ENCODE results near the gene ARTN. TPM values are rescaled to one million over a fixed set of nuclear protein-coding genes. Genes with fewer than 3 reads are reported as not detected.

Gene ARTN, protein sequence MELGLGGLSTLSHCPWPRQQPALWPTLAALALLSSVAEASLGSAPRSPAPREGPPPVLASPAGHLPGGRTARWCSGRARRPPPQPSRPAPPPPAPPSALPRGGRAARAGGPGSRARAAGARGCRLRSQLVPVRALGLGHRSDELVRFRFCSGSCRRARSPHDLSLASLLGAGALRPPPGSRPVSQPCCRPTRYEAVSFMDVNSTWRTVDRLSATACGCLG
- not detected for polyA plus RNA-seq

DNA sequence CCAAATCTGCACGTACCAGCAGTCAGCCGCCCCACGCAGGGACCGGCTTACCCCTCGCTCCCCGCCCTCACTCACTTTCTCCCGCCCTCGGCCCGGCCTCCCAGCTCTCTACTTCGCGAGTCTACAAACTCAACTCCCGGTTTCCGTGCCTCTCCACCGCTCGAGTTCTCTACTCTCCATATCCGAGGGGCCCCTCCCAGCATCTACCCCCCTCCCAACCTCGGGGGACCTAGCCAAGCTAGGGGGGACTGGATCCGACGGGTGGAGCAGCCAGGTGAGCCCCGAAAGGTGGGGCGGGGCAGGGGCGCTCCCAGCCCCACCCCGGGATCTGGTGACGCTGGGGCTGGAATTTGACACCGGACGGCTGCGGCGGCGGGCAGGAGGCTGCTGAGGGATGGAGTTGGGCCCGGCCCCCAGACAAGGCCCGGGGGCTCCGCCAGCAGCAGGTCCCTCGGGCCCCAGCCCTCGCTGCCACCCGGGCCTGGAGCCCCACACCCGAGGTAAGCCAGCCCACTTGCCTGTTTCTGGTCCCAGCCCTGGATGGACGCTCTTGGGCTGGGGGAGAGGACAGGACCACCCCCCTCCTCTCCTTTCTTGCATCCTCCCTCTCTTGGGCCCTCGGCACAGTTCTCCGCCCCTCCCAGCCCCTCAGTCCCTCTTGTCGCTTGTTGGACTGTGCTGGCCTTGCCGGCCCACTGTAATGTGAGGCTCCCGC lies at the start of gene ARTN:
TSS of gene ARTN (plus strand) at position 416 of the 715 bp plus-strand sequence. CDS start 1,856 bp downstream, outside the sequence.
- Mint-ChIP-seq H3K4me3 (peak within 1 kb of the TSS in 3 of 4 donors; percentile 25 to 72 (median 51)), H3K27me3 (peaks cover 25% of the 10 kb centered on the region), H3K9me3 (no peaks in the 10 kb centered on the region), H3K27ac (peak within 1 kb of the TSS; percentile 9 to 31 (median 16)), H3K4me1 (peaks cover 0 to 8% (median 4%) of the 10 kb centered on the region in 3 donors), H3K36me3 (peaks cover 2% of the 10 kb centered on the region)

DNA sequence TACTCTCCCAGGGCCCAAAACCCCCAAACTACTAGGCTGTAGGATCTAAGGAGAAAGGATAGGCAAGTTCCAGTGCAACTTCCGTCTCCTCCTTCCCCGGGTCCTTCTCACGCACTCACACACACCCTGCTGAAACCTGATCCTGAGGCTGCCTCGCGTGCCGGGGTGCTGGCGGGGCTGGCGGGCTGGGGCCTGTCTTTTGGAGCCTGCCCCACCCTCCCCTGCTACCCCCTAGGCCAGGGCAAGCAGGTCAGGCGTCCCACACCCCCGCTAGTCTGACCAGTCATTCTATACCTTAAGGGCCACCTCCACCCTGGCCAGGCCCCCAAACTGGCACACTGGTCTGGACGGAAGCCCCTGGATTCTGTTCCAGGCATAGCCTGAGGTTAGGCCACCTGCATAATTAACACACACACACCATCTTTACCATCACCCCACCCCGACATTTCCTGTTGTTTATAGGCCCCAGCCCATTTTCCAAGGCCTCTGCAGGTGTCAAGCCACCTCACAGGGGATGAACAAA lies 48.3 kb upstream of the ARTN start:
- H3K36me3 Mint-ChIP-seq: no peaks in the 10 kb centered on the region
- H3K9me3 Mint-ChIP-seq: no peaks in the 10 kb centered on the region
- H3K4me1 Mint-ChIP-seq: no peaks in the 10 kb centered on the region
- H3K27ac Mint-ChIP-seq: no peak overlapping the region
- no peaks in the 10 kb centered on the region for H3K27me3 Mint-ChIP-seq
- no peak overlapping the region for H3K4me3 Mint-ChIP-seq

DNA sequence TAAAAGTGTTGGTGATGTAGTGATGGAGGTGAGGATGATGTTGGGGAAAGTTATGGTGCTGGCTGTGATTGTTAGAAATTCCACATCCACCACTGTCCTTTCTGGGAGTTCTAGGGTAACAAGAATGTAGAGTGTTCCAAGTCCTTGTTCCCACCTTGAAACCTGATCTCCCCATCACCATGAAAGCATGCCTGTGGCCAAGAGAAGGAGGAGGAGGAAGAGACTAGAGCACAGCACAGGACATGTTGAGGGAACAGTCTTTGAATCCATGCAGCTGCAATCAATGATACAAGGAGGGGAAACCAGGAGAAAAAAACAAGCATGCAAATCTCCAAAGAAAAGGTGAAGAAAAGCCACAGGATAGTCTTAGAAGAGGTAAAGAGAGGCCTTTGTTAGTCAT lies 45.9 kb upstream of the ARTN start:
- Mint-ChIP-seq H3K27ac (no peak overlapping the region), H3K27me3 (no peaks in the 10 kb centered on the region), H3K4me3 (no peak overlapping the region), H3K4me1 (no peaks in the 10 kb centered on the region), H3K36me3 (no peaks in the 10 kb centered on the region), H3K9me3 (no peaks in the 10 kb centered on the region)

DNA sequence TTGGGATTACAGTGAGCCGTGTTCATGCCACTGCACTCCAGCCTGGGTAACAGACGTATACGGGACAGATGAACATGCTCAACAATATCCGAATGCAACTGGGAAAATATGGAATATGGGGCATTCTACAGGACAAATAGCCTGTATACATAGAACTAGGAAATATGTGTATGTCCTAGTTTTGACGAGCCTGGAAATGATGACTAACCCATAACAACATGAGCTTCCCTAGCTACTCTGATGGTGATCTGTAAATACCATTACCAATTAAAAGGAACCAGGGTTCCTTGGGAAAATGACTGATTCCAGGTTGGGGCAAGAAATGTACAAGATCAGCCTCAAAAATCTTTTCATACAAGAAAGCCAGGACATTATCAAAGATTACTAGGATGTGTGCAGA lies 42.8 kb upstream of the ARTN start:
- H3K27ac Mint-ChIP-seq: no peak overlapping the region

DNA sequence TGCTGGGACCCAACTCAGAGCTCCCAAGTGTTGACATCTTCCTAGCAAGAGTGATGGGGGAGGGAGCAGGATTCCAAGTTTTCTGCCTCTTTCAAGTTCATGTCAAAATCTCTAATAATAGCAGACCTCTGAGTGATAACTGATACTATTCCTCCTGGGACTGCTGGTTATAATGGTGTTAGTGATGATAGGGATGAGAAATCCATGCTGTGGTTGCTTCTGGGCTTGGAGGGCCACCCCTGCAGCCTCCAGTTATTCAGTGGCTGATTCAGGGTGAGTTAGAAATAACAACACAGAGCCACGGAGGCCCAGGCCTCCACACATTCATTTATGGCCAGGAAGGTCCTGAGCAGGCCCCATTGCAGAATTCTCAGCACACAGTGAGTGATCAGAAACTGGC lies 40.6 kb upstream of the ARTN start:
- H3K27ac Mint-ChIP-seq: no peak overlapping the region
- no peaks in the 10 kb centered on the region for H3K9me3 Mint-ChIP-seq
- H3K36me3 Mint-ChIP-seq: peaks cover 10% of the 10 kb centered on the region
- H3K4me1 Mint-ChIP-seq: peaks cover 0 to 1% (median 0%) of the 10 kb centered on the region in 3 donors
- H3K27me3 Mint-ChIP-seq: no peaks in the 10 kb centered on the region
- H3K4me3 Mint-ChIP-seq: no peak overlapping the region

More for the DNA sequence above, 42.8 kb upstream of the ARTN start:
- no peaks in the 10 kb centered on the region for H3K27me3 Mint-ChIP-seq
- H3K36me3 Mint-ChIP-seq: no peaks in the 10 kb centered on the region
- no peak overlapping the region for H3K4me3 Mint-ChIP-seq
- H3K9me3 Mint-ChIP-seq: no peaks in the 10 kb centered on the region
- H3K4me1 Mint-ChIP-seq: peaks cover 0 to 1% (median 0%) of the 10 kb centered on the region in 3 donors

DNA sequence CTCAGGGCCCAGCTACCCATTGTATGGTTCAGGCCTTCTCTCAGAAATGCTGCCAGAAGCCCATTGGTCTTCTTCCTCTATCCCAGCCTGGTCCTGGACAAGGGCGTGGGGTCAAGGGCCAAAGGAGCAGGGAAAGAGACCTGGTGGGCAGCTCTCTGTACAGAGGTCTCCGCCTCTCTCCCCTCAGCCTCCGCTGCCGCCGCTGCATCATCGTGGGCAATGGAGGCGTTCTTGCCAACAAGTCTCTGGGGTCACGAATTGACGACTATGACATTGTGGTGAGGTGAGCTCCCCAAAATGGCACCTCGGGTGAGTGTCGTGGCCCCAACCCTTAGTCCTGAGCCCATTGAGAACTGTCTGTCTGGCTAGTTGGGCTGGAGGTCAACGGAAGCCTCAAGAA lies 34.6 kb upstream of the ARTN start:
- H3K27ac Mint-ChIP-seq: peak overlapping the region in 1 of 3 donors; percentile 26
- H3K9me3 Mint-ChIP-seq: no peaks in the 10 kb centered on the region
- no peaks in the 10 kb centered on the region for H3K4me1 Mint-ChIP-seq
- H3K36me3 Mint-ChIP-seq: peaks cover 21% of the 10 kb centered on the region
- no peak overlapping the region for H3K4me3 Mint-ChIP-seq
- H3K27me3 Mint-ChIP-seq: no peaks in the 10 kb centered on the region

DNA sequence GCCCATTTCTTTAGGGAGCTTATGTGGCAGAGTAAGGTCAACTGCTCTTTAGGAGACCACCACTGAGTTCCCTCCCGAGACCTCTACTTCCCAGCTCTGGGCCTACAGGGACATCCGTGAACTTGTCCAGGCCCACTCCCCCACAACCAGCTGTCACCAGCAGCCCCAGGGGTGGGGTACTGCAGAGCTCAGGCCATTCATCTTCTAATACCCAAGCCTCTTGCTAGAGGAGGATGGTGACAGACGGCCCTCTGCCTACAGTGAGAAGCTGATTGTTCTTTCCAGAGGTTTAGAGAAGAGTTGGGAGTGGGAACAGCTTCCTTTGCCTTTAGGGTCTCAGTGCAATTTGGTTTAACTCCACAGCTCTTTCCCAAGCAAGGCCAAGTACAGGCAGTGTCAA lies 33.2 kb upstream of the ARTN start:
- Mint-ChIP-seq H3K36me3 (peaks cover 21% of the 10 kb centered on the region), H3K4me3 (no peak overlapping the region), H3K27ac (no peak overlapping the region), H3K4me1 (no peaks in the 10 kb centered on the region), H3K9me3 (no peaks in the 10 kb centered on the region), H3K27me3 (no peaks in the 10 kb centered on the region)

DNA sequence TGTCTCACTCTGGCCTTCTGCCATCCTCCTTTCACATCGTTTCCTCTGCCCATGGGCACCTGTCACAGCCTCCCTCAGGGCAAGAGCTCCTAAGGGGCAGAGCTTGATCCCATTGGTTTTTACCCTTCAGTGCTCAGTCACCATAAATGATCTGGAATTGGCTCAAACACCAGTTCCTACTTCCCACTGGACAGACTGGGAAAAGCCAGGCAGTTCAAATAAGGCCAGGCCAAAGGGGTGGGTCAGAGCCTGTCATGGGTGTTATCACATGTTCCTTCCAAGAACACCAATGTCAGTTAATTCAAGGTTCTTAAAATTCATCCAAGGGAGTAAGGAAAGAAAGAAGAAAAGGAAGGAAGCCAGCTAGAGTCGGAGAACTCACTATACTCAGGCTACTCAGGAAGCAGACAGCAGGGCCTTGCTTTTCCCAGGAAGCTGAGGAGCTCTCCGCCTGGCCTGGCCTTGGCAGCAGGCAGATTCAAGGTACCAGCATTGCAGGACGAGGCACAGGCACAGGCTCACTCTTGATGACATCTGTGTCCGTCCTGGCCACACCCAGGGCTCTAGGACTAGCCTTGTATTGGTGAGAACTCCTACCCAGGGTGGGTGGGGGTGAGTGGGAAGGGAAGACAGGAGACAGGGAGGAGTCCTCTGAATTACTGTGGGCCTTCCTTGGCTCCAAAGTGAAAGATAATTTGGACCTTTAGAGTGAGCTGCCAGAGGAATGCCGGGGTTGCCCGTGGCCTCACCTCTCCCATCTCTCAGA lies 32.2 kb upstream of the ARTN start:
- H3K27ac Mint-ChIP-seq: no peak overlapping the region
- no peaks in the 10 kb centered on the region for H3K9me3 Mint-ChIP-seq
- no peak overlapping the region for H3K4me3 Mint-ChIP-seq
- peaks cover 18% of the 10 kb centered on the region for H3K36me3 Mint-ChIP-seq
- no peaks in the 10 kb centered on the region for H3K4me1 Mint-ChIP-seq
- H3K27me3 Mint-ChIP-seq: no peaks in the 10 kb centered on the region

DNA sequence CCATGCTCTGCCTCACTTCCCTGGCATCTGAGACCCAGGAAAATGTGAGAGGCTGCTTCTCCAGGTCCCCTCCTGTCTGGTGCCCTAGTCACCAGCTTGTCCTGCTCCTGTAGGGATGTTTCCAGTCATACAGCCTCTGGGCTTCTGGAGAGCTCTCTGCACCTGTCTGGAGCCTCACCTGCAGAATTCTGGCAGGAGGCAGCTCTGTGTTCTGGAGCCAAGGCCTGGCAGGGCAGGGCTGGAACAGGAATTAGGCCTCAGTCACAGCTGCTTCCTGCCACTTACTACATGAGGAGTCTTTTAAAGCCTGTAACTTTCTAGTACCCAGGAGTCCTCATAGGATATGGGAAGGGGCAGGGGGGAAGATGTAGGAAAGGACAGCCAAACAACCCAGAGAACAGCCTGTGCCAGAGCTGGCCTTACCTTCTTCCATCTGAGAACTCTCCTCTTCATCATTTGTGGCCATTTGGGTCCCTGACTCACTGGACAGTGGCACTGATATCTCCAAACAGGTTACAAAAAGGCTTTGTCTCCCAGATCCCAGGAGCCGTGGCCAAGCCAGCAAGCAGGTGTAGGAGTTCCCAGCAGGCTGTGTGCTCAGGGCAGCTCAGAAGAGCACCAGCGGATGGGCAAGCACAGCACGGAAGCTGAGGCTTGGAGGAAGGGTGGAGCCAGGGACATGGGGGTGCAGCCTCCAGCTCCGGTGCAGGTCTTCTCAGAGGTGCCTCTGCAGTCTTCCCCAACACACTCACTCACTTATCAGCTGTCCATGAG lies 31.4 kb upstream of the ARTN start:
- no peaks in the 10 kb centered on the region for H3K9me3 Mint-ChIP-seq
- H3K27me3 Mint-ChIP-seq: no peaks in the 10 kb centered on the region
- H3K27ac Mint-ChIP-seq: peak overlapping the region in 1 of 3 donors; percentile 23
- H3K4me3 Mint-ChIP-seq: no peak overlapping the region
- peaks cover 22% of the 10 kb centered on the region for H3K36me3 Mint-ChIP-seq
- peaks cover 0 to 1% (median 0%) of the 10 kb centered on the region in 3 donors for H3K4me1 Mint-ChIP-seq

DNA sequence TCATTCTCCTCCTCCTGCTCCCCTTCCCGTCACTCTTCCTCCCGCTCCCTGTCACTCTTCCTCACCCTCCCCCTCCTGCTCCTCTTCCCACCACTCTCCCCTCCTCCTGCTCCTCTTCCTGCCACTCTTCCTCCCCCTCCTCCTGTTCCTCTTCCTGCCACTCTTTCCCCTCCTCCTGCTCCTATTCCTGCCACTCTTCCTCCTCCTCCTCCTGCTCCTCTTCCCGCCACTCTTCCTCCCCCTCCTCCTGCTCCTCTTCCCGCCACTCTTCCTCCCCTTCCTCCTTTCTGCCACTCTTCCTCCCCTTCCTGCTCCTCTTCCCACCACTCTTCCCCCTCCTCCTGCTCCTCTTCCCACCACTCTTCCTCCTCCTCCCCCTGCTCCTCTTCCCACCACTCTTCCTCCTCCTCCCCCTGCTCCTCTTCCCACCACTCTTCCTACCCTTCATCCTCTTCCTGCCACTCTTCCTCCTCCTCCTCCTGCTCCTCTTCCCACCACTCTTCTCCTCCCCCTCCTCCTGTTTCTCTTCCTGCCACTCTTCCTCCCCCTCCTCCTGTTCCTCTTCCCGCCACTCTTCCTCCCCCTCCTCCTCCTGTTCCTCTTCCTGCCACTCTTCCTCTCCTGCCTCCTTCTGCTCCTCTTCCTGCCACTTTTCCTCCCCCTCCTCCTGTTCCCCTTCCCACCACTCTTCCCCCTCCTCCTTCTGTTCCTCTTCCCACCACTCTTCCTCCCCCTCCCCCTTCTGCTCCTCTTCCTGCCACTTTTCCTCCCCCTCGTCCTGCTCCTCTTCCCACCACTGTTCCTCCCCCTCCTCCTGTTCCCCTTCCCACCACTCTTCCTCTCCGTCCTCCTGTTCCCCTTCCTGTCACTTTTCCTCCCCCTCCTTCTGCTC lies 28.7 kb upstream of the ARTN start:
- Mint-ChIP-seq H3K9me3 (no peaks in the 10 kb centered on the region), H3K4me3 (no peak overlapping the region), H3K4me1 (peaks cover 0 to 3% (median 0%) of the 10 kb centered on the region in 3 donors), H3K36me3 (peaks cover 11% of the 10 kb centered on the region), H3K27ac (no peak overlapping the region), H3K27me3 (no peaks in the 10 kb centered on the region)

DNA sequence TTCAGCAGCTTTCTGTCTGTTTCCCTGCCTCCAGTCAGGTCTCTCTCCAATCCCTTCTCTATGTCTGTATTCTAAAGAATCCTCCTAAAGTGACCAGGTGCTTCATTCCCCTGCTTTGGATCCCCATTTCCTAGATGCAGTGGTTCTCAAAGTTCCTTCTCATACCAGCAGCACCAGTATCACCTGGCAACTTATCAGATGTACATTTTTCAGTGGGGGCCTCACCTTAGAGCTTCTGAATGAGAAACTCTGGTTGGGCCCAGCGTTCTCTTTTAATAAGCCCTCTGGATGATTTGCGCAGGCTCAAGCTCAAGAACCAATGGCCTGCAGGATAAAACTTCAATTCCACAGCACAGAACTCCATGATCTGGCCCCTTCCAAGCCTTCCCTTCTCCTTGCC lies 25.4 kb upstream of the ARTN start:
- Mint-ChIP-seq H3K4me1 (peaks cover 0 to 3% (median 0%) of the 10 kb centered on the region in 3 donors), H3K36me3 (peaks cover 9% of the 10 kb centered on the region), H3K9me3 (no peaks in the 10 kb centered on the region), H3K4me3 (no peak overlapping the region), H3K27me3 (no peaks in the 10 kb centered on the region), H3K27ac (peak overlapping the region in 1 of 3 donors; percentile 6)

DNA sequence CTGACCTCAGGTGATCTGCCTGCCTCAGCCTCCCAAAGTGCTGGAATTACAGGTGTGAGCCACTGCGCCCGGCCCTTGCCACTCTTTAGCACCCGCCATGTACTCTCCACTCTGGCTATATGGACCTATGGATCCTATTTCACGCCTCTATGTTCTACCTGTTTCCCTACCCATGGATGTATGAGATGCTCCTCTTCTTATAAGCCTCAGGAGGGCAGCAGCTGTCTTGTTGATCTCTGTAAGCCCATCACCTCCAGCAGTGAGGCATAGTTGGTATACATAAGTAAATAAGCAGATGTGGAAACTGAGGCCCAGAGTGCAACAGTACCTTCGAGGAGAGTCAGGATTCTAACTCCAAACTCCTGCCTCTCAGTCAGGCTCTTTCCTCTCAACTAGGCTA lies 24.7 kb upstream of the ARTN start:
- no peak overlapping the region for H3K4me3 Mint-ChIP-seq
- peaks cover 9% of the 10 kb centered on the region for H3K36me3 Mint-ChIP-seq
- peaks cover 0 to 3% (median 0%) of the 10 kb centered on the region in 3 donors for H3K4me1 Mint-ChIP-seq
- no peaks in the 10 kb centered on the region for H3K27me3 Mint-ChIP-seq
- H3K27ac Mint-ChIP-seq: peak overlapping the region in 1 of 3 donors; percentile 6
- H3K9me3 Mint-ChIP-seq: no peaks in the 10 kb centered on the region

DNA sequence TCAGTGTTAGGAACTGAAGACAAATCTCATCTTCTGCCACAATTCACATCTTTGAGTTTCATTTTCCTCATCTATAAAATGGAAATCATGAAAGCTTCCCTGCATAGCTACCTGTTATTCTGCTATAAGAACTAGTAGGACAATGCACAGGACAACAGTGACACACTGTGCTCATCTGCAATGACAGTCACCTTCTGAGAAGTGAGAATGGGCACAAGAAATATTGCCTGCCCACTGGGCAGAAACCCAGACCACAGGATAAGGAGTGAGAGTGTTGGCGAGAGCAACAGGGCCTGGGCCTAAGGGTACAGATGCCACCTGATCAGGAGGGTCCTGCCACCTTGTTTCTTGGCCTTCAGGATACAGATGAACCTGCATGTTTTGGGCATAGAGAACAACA lies 23.3 kb upstream of the ARTN start:
- H3K4me3 Mint-ChIP-seq: no peak overlapping the region
- H3K27ac Mint-ChIP-seq: no peak overlapping the region
- peaks cover 0 to 3% (median 0%) of the 10 kb centered on the region in 3 donors for H3K4me1 Mint-ChIP-seq
- no peaks in the 10 kb centered on the region for H3K27me3 Mint-ChIP-seq
- H3K9me3 Mint-ChIP-seq: no peaks in the 10 kb centered on the region
- H3K36me3 Mint-ChIP-seq: peaks cover 9% of the 10 kb centered on the region

DNA sequence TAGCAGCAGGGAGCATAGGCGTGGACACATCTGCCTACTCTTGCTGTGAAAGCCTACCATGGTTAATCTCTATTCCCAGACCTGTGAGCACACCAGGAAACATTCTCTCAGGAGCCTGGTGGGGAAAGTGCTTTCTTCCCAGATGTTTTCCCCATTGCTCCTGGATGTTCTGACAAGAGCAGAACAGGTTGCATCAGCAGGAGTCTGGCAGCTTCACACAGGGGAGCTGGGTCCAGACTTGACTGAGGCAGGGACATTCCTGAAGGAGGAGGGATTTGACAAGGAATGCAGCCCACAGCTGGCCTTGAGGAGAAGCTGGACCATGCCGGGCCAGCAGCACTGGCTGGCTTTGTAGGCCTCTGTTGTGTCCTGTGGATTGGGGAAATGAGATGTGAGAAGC lies 21.0 kb upstream of the ARTN start:
- Mint-ChIP-seq H3K36me3 (no peaks in the 10 kb centered on the region), H3K27me3 (no peaks in the 10 kb centered on the region), H3K4me1 (no peaks in the 10 kb centered on the region), H3K27ac (no peak overlapping the region), H3K4me3 (no peak overlapping the region), H3K9me3 (no peaks in the 10 kb centered on the region)

Measured in IgD-negative memory B cell (primary cell).